ENCODE results near the gene ADAMTS9. TPM values are rescaled to one million over a fixed set of nuclear protein-coding genes. Genes with fewer than 3 reads are reported as not detected.
A peak's percentile ranks its signal among the peaks of the same experiment; 100 is the strongest.

Gene ADAMTS9
- total RNA-seq, 3 donors from 2014 or later: 19.4 to 240 (median 50.6) TPM

DNA sequence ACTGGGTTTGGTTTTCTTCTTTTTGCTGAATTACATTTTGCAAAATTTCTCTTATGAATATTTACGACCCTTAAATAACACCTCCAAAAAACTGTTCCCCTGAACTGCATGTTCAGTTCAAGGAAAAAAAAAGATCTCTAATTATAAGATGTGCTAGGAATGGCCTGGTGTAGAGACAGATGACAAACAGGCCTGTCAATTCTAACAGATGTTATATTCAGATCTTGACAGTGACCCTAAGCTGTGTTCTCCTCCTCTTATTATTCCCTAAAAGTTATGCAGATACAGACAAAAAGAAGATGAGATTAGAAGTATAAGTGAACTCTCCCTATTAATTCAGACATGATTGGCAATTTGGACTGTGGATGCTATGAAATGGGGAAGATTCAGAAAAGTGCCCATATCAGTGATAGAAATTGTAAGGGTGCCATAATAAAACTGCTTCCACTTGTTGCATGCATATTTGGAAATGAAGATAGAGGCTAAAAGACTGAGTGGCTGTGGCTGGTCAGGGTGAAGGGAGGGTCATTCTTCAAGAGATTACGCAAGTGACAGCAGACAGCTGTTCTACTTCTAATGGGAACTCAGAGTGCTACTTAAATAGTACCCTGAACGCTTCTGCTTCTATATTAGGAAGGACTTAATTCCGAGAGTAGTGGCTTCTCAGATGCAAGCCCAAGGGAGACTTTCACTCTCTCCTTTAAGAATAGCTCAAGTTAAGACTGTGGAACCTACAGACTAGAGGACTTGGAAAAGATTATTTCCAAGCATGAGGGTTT lies 75.5 kb downstream of the ADAMTS9 start:
- no peaks in the 10 kb centered on the region for H3K9me3 ChIP-seq
- H3K36me3 ChIP-seq: no peaks in the 10 kb centered on the region
- H3K4me3 ChIP-seq: no peak overlapping the region
- intact Hi-C loops (cut with DNase I; ENCODE audit: low total_unique reads): no loop called here
- no peak for DNase-seq (ENCODE audit: low spot score in 2 of 2)
- no peak for TF ChIP-seq POLR2A (IDR thresholded peaks at IDR 0.05)
- TF ChIP-seq POLR2AphosphoS5 (IDR thresholded peaks at IDR 0.05): peak in 1 of 3 donors; percentile 39
- no peaks in the 10 kb centered on the region for H3K4me1 ChIP-seq
- H3K27ac ChIP-seq: peak overlapping the region; percentile 2 to 6
- H3K27me3 ChIP-seq: no peaks in the 10 kb centered on the region

DNA sequence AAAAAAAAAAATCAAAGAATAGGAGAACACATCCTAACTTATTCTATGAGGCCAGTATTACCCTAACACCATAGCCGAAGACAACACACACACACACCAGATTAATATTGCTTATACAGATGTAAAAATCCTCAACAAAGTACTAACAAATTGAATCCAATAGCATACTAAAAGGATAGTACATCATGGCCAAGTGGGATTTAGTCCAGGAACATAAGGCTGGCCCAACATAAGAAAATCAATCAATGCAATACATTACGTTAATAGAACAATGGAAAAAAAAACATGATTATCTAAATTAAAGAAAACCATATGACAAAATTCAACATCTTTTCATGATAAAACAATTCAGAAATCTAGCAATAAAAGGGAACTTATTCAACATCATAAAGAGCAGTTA lies 79.1 kb downstream of the ADAMTS9 start:
- no peaks in the 10 kb centered on the region for H3K4me1 ChIP-seq
- TF ChIP-seq POLR2AphosphoS5 (IDR thresholded peaks at IDR 0.05) (no peak), POLR2A (IDR thresholded peaks at IDR 0.05) (no peak)
- TF ChIP-seq, protein P1, sequence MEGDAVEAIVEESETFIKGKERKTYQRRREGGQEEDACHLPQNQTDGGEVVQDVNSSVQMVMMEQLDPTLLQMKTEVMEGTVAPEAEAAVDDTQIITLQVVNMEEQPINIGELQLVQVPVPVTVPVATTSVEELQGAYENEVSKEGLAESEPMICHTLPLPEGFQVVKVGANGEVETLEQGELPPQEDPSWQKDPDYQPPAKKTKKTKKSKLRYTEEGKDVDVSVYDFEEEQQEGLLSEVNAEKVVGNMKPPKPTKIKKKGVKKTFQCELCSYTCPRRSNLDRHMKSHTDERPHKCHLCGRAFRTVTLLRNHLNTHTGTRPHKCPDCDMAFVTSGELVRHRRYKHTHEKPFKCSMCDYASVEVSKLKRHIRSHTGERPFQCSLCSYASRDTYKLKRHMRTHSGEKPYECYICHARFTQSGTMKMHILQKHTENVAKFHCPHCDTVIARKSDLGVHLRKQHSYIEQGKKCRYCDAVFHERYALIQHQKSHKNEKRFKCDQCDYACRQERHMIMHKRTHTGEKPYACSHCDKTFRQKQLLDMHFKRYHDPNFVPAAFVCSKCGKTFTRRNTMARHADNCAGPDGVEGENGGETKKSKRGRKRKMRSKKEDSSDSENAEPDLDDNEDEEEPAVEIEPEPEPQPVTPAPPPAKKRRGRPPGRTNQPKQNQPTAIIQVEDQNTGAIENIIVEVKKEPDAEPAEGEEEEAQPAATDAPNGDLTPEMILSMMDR (IDR thresholded peaks at IDR 0.05): no peak
- no peak for DNase-seq (ENCODE audit: low spot score in 2 of 2)
- H3K27ac ChIP-seq: no peak overlapping the region
- intact Hi-C loops (cut with DNase I; ENCODE audit: low total_unique reads): no loop called here
- H3K4me3 ChIP-seq: no peak overlapping the region
- no peaks in the 10 kb centered on the region for H3K36me3 ChIP-seq
- H3K27me3 ChIP-seq: no peaks in the 10 kb centered on the region
- no peaks in the 10 kb centered on the region for H3K9me3 ChIP-seq

DNA sequence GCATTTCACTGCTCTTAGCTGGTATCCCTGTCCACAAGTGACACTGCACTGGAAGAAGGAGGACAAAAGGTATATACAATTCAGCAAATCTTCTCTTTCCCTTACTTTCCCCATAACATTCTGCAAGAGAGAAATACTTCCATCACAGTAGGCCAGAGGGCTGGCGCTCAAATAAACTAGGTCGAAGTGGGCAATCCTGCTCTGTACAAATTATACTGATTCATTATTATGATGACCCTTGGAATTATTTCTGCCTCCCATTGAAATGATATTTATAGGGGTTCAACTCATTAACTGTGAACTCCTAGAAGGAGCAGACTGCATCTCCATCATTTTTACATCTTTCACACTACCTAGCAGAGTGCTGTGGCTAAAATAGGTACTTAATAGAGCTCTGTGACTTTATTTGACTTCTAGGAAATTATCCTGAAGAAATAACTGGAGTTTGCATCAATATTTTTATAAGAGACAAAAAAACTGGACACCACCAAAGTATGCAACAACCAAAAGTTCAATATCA lies 80.7 kb downstream of the ADAMTS9 start:
- Histone ChIP-seq H3K36me3 (no peaks in the 10 kb centered on the region), H3K9me3 (no peaks in the 10 kb centered on the region), H3K4me1 (no peaks in the 10 kb centered on the region), H3K27ac (no peak overlapping the region), H3K27me3 (no peaks in the 10 kb centered on the region), H3K4me3 (no peak overlapping the region)
- intact Hi-C loops (cut with DNase I; ENCODE audit: low total_unique reads): no loop called here
- TF ChIP-seq, protein P1 (IDR thresholded peaks at IDR 0.05): no peak
- TF ChIP-seq POLR2A (IDR thresholded peaks at IDR 0.05): no peak
- no peak for TF ChIP-seq POLR2AphosphoS5 (IDR thresholded peaks at IDR 0.05)
- no peak for DNase-seq (ENCODE audit: low spot score in 2 of 2)

DNA sequence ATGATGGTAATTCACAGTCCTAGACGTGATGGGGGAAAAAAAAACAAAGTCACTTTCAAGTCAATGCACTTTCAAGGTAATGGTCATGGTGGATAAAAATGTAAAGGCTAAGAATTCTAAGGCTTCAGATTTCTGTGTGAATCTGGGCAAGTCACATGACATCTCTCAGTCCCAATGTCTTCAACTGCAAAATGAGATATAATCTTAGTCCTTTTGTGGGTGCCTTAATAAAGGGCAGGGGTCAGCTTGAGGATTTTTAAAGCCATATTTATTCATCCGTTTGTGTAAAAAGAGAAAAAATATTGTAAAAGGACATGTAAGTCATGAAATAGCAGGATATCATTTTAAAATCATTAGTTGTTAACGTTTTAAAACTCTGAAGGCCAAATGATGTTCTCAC lies 83.5 kb downstream of the ADAMTS9 start:
- intact Hi-C loops (cut with DNase I; ENCODE audit: low total_unique reads): no loop called here
- no peak overlapping the region for H3K4me3 ChIP-seq
- H3K27me3 ChIP-seq: no peaks in the 10 kb centered on the region
- H3K27ac ChIP-seq: no peak overlapping the region
- H3K9me3 ChIP-seq: no peaks in the 10 kb centered on the region
- TF ChIP-seq POLR2AphosphoS5 (IDR thresholded peaks at IDR 0.05): no peak
- TF ChIP-seq, protein P1 (IDR thresholded peaks at IDR 0.05): no peak
- no peak for TF ChIP-seq POLR2A (IDR thresholded peaks at IDR 0.05)
- H3K4me1 ChIP-seq: no peaks in the 10 kb centered on the region
- no peaks in the 10 kb centered on the region for H3K36me3 ChIP-seq
- DNase-seq (ENCODE audit: low spot score in 2 of 2): no peak

DNA sequence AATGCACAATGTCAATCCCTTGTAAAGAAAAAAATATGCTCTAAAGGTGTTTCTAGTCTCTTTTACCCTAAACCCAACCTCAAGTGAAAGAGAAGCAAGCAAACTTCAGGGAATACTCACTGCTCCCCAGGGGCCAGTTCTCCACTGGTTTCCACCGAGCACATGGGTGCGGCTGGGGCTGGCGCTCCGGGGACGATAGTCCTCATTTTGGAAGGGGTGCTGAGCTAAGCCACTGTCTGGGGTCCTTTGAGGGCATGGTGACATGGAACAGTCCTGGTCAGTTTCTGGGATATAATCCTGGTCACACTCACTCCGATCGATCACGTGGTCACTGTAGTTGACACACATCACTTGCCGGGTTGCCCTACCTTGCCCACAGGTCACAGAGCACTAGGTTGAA lies 86.0 kb downstream of the ADAMTS9 start:
- Histone ChIP-seq H3K4me3 (no peak overlapping the region), H3K27me3 (no peaks in the 10 kb centered on the region), H3K36me3 (no peaks in the 10 kb centered on the region), H3K4me1 (no peaks in the 10 kb centered on the region), H3K9me3 (no peaks in the 10 kb centered on the region), H3K27ac (no peak overlapping the region)
- TF ChIP-seq POLR2AphosphoS5 (IDR thresholded peaks at IDR 0.05) (no peak), POLR2A (IDR thresholded peaks at IDR 0.05) (no peak)
- TF ChIP-seq, protein P1 (IDR thresholded peaks at IDR 0.05): no peak
- intact Hi-C loops (cut with DNase I; ENCODE audit: low total_unique reads): no loop called here
- DNase-seq (ENCODE audit: low spot score in 2 of 2): no peak
